Measurements from ENCODE around the gene FAM76A. TPM values are rescaled to one million over a fixed set of nuclear protein-coding genes. Genes with fewer than 3 reads are reported as not detected.
"Not testable (repeated sequence)": the region's sequence is repeated elsewhere in the genome, so short reads cannot be mapped to it uniquely, and the experiment has no call there.

FAM76A gene
- total RNA-seq, 1 donor from 2014 or later = 5.3 TPM

- no peak for TF ChIP-seq CTCF (IDR thresholded peaks at IDR 0.05; ENCODE audit: unreplicated experiment)
- Mint-ChIP-seq H3K27me3 (ENCODE audit: unreplicated experiment) (no peaks in the 10 kb centered on the region), H3K36me3 (ENCODE audit: low read depth, unreplicated experiment) (no peaks in the 10 kb centered on the region), H3K27ac (ENCODE audit: unreplicated experiment) (no peak overlapping the region), H3K4me1 (ENCODE audit: unreplicated experiment) (no peaks in the 10 kb centered on the region), H3K4me3 (ENCODE audit: unreplicated experiment) (no peak overlapping the region), H3K9me3 (ENCODE audit: unreplicated experiment) (no peaks in the 10 kb centered on the region)
- DNase-seq (ENCODE audit: low spot score) = no peak
Measured at GRCh38 chr1:27782950-27783349, 57.2 kb downstream of the FAM76A start.

- no peak for TF ChIP-seq CTCF (IDR thresholded peaks at IDR 0.05; ENCODE audit: unreplicated experiment)
- Mint-ChIP-seq H3K27me3 (ENCODE audit: unreplicated experiment) (no peaks in the 10 kb centered on the region), H3K4me1 (ENCODE audit: unreplicated experiment) (no peaks in the 10 kb centered on the region), H3K36me3 (ENCODE audit: low read depth, unreplicated experiment) (no peaks in the 10 kb centered on the region), H3K4me3 (ENCODE audit: unreplicated experiment) (no peak overlapping the region), H3K27ac (ENCODE audit: unreplicated experiment) (no peak overlapping the region), H3K9me3 (ENCODE audit: unreplicated experiment) (no peaks in the 10 kb centered on the region)
- no peak for DNase-seq (ENCODE audit: low spot score)
Measured at GRCh38 chr1:27784700-27785099, 58.9 kb downstream of the FAM76A start.

- TF ChIP-seq CTCF (IDR thresholded peaks at IDR 0.05; ENCODE audit: unreplicated experiment) = no peak
- H3K27ac Mint-ChIP-seq (ENCODE audit: unreplicated experiment) = no peak overlapping the region
- no peaks in the 10 kb centered on the region for H3K27me3 Mint-ChIP-seq (ENCODE audit: unreplicated experiment)
- no peak overlapping the region for H3K4me3 Mint-ChIP-seq (ENCODE audit: unreplicated experiment)
- no peaks in the 10 kb centered on the region for H3K4me1 Mint-ChIP-seq (ENCODE audit: unreplicated experiment)
- H3K36me3 Mint-ChIP-seq (ENCODE audit: low read depth, unreplicated experiment) = peaks cover 6% of the 10 kb centered on the region
- no peaks in the 10 kb centered on the region for H3K9me3 Mint-ChIP-seq (ENCODE audit: unreplicated experiment)
- no peak for DNase-seq (ENCODE audit: low spot score)
Measured at GRCh38 chr1:27785781-27786455, 60.2 kb downstream of the FAM76A start.

GRCh38 chr1:27787895-27788294 lies 62.1 kb downstream of the FAM76A start:
- Mint-ChIP-seq H3K9me3 (ENCODE audit: unreplicated experiment) (no peaks in the 10 kb centered on the region), H3K27me3 (ENCODE audit: unreplicated experiment) (no peaks in the 10 kb centered on the region), H3K4me3 (ENCODE audit: unreplicated experiment) (no peak overlapping the region), H3K27ac (ENCODE audit: unreplicated experiment) (no peak overlapping the region), H3K4me1 (ENCODE audit: unreplicated experiment) (no peaks in the 10 kb centered on the region), H3K36me3 (ENCODE audit: low read depth, unreplicated experiment) (peaks cover 6% of the 10 kb centered on the region)
- no peak for TF ChIP-seq CTCF (IDR thresholded peaks at IDR 0.05; ENCODE audit: unreplicated experiment)
- DNase-seq (ENCODE audit: low spot score) = no peak

GRCh38 chr1:27789540-27790041 lies 63.8 kb downstream of the FAM76A start:
- TF ChIP-seq CTCF (IDR thresholded peaks at IDR 0.05; ENCODE audit: unreplicated experiment) = no peak
- Mint-ChIP-seq H3K4me1 (ENCODE audit: unreplicated experiment) (no peaks in the 10 kb centered on the region), H3K27ac (ENCODE audit: unreplicated experiment) (no peak overlapping the region), H3K4me3 (ENCODE audit: unreplicated experiment) (peak overlapping the region; percentile 76), H3K9me3 (ENCODE audit: unreplicated experiment) (no peaks in the 10 kb centered on the region), H3K27me3 (ENCODE audit: unreplicated experiment) (no peaks in the 10 kb centered on the region), H3K36me3 (ENCODE audit: low read depth, unreplicated experiment) (peaks cover 11% of the 10 kb centered on the region)
- no peak for DNase-seq (ENCODE audit: low spot score)

GRCh38 chr1:27790270-27790669 lies 64.5 kb downstream of the FAM76A start:
- H3K4me3 Mint-ChIP-seq (ENCODE audit: unreplicated experiment); H3K27me3 Mint-ChIP-seq (ENCODE audit: unreplicated experiment); H3K9me3 Mint-ChIP-seq (ENCODE audit: unreplicated experiment); DNase-seq (ENCODE audit: low spot score); H3K27ac Mint-ChIP-seq (ENCODE audit: unreplicated experiment); H3K4me1 Mint-ChIP-seq (ENCODE audit: unreplicated experiment): not testable (repeated sequence)
- H3K36me3 Mint-ChIP-seq (ENCODE audit: low read depth, unreplicated experiment) = peaks cover 12% of the 10 kb centered on the region
